A549 (cell line): ENCODE measurements around the gene L3MBTL1. TPM values are rescaled to one million over a fixed set of nuclear protein-coding genes. Genes with fewer than 3 reads are reported as not detected.

Experiments used
- ATAC-seq, 2 experiments: fragments of 200-7000 bp in 1 of 2; fragments of >200 bp in 1 of 2; cut with Nextera tagmentation in 1 of 2; cut with Tn5 transposase in 1 of 2; 3 replicates each; pipeline versions ENCODE4 v1.8.0 to v1.9.1; 2018 to 2020; ENCODE audit warnings: mild to moderate bottlenecking in 1 of 2, moderate library complexity in 1 of 2
- CTCF ChIA-PET: fragments of 300-600 bp; sonication (Branson Sonifier 250); formaldehyde crosslinking; extraction: SDS; loops from one replicate; lab custom pipeline; 2021; ENCODE audit warnings: antibody characterized with exemption, inconsistent platforms; lab: Yijun Ruan, JAX
- POLR2A ChIA-PET: fragments of 350-600 bp; formaldehyde crosslinking; extraction: SDS; loops from one replicate; lab custom pipeline; 2021; ENCODE audit warnings: antibody characterized with exemption, inconsistent platforms; lab: Yijun Ruan, JAX
- DNase-seq, 2 experiments: peaks; one replicate each; pipeline versions ENCODE4 v3.0.0 to v3.0.0-alpha.2; 2011 to 2016; ENCODE audit warnings: low read depth in 1 of 2, low spot score in 1 of 2
- FAIRE-seq: peaks from 2 replicates; lab custom pipeline; 2011; peaks lifted over from hg19 to GRCh38; lab: Jason Lieb, UNC
- H3K27ac ChIP-seq, 2 experiments: fragments of >200 bp; sonication (Bioruptor Twin); formaldehyde crosslinking; 3 replicates each; pipeline ENCODE4 v1.5.1; 2016 to 2017
- H3K4me1 ChIP-seq: fragments of >200 bp; sonication (Bioruptor Twin); formaldehyde crosslinking; 3 replicates; pipeline ENCODE4 v1.6.1; 2016
- H3K4me2 ChIP-seq: fragments of >200 bp; sonication (Bioruptor Twin); formaldehyde crosslinking; 3 replicates; pipeline ENCODE4 v1.6.1; 2016
- H3K4me3 ChIP-seq: fragments of >200 bp; sonication (Bioruptor Twin); formaldehyde crosslinking; 3 replicates; pipeline ENCODE4 v1.5.1; 2016
- H3K9me3 ChIP-seq: fragments of >200 bp; sonication (Bioruptor Twin); formaldehyde crosslinking; 3 replicates; pipeline ENCODE4 v1.6.1; 2016
- E2F6 ChIP-seq: IDR thresholded peaks from 2 replicates; pipeline ENCODE4 v1.6.1; 2012; ENCODE audit warnings: low read depth, borderline replicate concordance
- FOSB ChIP-seq: fragments of 250-450 bp; sonication (Bioruptor Pico); IDR thresholded peaks from 2 replicates; pipeline ENCODE4 v1.5.0; 2020; ENCODE audit warnings: mild to moderate bottlenecking, moderate library complexity
- FOSL2 ChIP-seq, 2 experiments: fragments of 450-650 bp in 1 of 2; fragments of >200 bp in 1 of 2; sonication (Bioruptor Twin) in 1 of 2; formaldehyde crosslinking; IDR thresholded peaks; 2 replicates each; pipeline versions ENCODE4 v1.5.0 to v1.6.1; 2016 to 2020; ENCODE audit warnings: mild to moderate bottlenecking in 1 of 2, moderate library complexity in 1 of 2
- FOXS1 ChIP-seq: fragments of 250-450 bp; sonication (Bioruptor Pico); IDR thresholded peaks from 2 replicates; pipeline ENCODE4 v1.5.0; 2020; ENCODE audit warnings: mild to moderate bottlenecking, moderate library complexity
- HDAC2 ChIP-seq: fragments of 200-600 bp; sonication (generic); IDR thresholded peaks from 2 replicates; pipeline ENCODE4 v1.6.1; 2016
- HOXA7 ChIP-seq: fragments of 250-450 bp; sonication (Bioruptor Pico); IDR thresholded peaks from 2 replicates; pipeline ENCODE4 v1.5.0; 2020; ENCODE audit warnings: mild to moderate bottlenecking, moderate library complexity
- JUN ChIP-seq, 2 experiments: fragments of >200 bp; sonication (Bioruptor Twin); formaldehyde crosslinking; IDR thresholded peaks; 2 replicates in 1 of 2; 3 replicates in 1 of 2; pipeline ENCODE4 v1.6.1; 2016 to 2017
- KDM5A ChIP-seq: fragments of 200-600 bp; sonication (generic); IDR thresholded peaks from 2 replicates; pipeline ENCODE4 v1.6.1; 2016; ENCODE audit warnings: antibody characterized with exemption, mild to moderate bottlenecking
- MAX ChIP-seq: IDR thresholded peaks from 2 replicates; pipeline ENCODE4 v1.6.1; 2012
- POLR2A ChIP-seq: IDR thresholded peaks from 2 replicates; pipeline ENCODE4 v1.6.1; 2012; ENCODE audit warnings: mild to moderate bottlenecking, low read length
- RFX5 ChIP-seq: fragments of 450-650 bp; IDR thresholded peaks from 2 replicates; pipeline ENCODE4 v1.7.1; 2014; ENCODE audit warnings: antibody characterized with exemption, mild to moderate bottlenecking, moderate library complexity
- TFCP2L1 ChIP-seq: fragments of 250-450 bp; sonication (Bioruptor Pico); IDR thresholded peaks from 2 replicates; pipeline ENCODE4 v1.5.0; 2021; ENCODE audit warnings: mild to moderate bottlenecking
- TP53 ChIP-seq: fragments of 250-450 bp; sonication (Bioruptor Pico); IDR thresholded peaks from 2 replicates; pipeline ENCODE4 v1.5.0; 2021; ENCODE audit warnings: mild to moderate bottlenecking, moderate library complexity
- WGBS: methylation state at CpG from one replicate; pipeline ENCODE4 v1.1.6; 2017; ENCODE audit errors: missing lambda C conversion rate; 5-methylcytosine and 5-hydroxymethylcytosine counted together
- polyA minus RNA-seq: library from RNA; depleted of rRNA, polyadenylated mRNA; stranded (reverse); fragments of >200 nt; gene quantifications from 2 replicates; pipeline ENCODE4 v1.2.3, GENCODE V29; 2011; rRNA and poly(A)+ RNA removed
- polyA plus RNA-seq, 4 experiments: library from polyadenylated mRNA; depleted of rRNA in 3 of 4; stranded (reverse); fragments of >200 nt; fragmentation: RNase III in 1 of 4; extraction: RNeasy Plus Mini Kit Qiagen cat#74134 plus additional on column Dnase treatment in 1 of 4; gene quantifications; 2 replicates in 3 of 4; 3 replicates in 1 of 4; pipeline ENCODE4 v1.2.3, GENCODE V29; 2011 to 2017

The L3MBTL1 gene
- polyA plus RNA-seq (2011; rRNA removed), result 2.5 and 3.6 TPM in 2 replicates
- polyA plus RNA-seq (2012; cell fraction: cytosol; rRNA removed), result 2.3 and 2.6 TPM in 2 replicates
- polyA plus RNA-seq (2012; cell fraction: nucleus; rRNA removed), result 21.1 and 23.1 TPM in 2 replicates
- 2.8 to 3.8 TPM (median 3.7 TPM) in 3 replicates for polyA plus RNA-seq (2017; fragmentation: RNase III; extraction: RNeasy Plus Mini Kit Qiagen cat#74134 plus additional on column Dnase treatment)
- 3.9 and 4.5 TPM in 2 replicates for polyA minus RNA-seq

GRCh38 chr20:43507150-43508080, at the start of gene L3MBTL1:
TSS of gene L3MBTL1 (plus strand) at chr20:43507697. CDS start at chr20:43513504, 5,807 bp downstream.
- 42% methylated on average over 35 of the region's 95 CpGs for WGBS
- ChIA-PET CTCF (interaction anchor here (0.6 to 2.4 kb wide), 4 partner anchors 10 to 337 kb away, joined by 3 to 13 read pairs (median 3); no protein-coding TSS in a partner anchor), POLR2A (interaction anchor here (0.6 to 1.4 kb wide), 2 partner anchors 50 to 177 kb away, joined by 6 to 11 read pairs; partner anchors contain the start of gene SRSF6)
- Histone ChIP-seq H3K4me2 (peak within 1 kb of the TSS; percentile 76), H3K4me1 (peaks cover 6% of the 10 kb centered on the region; the same call in 1 of the 3 replicates), H3K9me3 (no peaks in the 10 kb centered on the region), H3K4me3 (peak within 1 kb of the TSS; percentile 58), H3K27ac (peak within 1 kb of the TSS; percentile 73 to 92)
- ATAC-seq (peak; percentile 97 to 98), FAIRE-seq (no peak), DNase-seq (peak; percentile 72 to 82)
- TF ChIP-seq POLR2A (peak; percentile 85), RFX5 (no peak), MAX (peak; percentile 79), JUN (IDR thresholded peaks at IDR 0.05) (0 out of 5 replicates have a peak, but pooled peaks of 1 of the 2 experiments have one; percentile 24), E2F6 (peak; percentile 89)

- WGBS, result 0% methylated on average over 1 of the region's 41 CpGs
- peak overlapping the region; percentile 99 for H3K27ac ChIP-seq
- ChIA-PET CTCF (no interaction called here), POLR2A (interaction anchor here (0.6 to 1.9 kb wide), 4 partner anchors 10 to 101 kb away, joined by 3 to 11 read pairs (median 4); partner anchors contain the start of genes L3MBTL1 and SGK2)
- H3K4me1 ChIP-seq, result peaks cover 18% of the 10 kb centered on the region; the same call in 2 of the 3 replicates
- DNase-seq (no peak), FAIRE-seq (no peak), ATAC-seq (no peak; a peak in 5 of 6 replicates)
- H3K9me3 ChIP-seq, result no peaks in the 10 kb centered on the region
- H3K4me3 ChIP-seq, result peak overlapping the region; percentile 88
- H3K4me2 ChIP-seq, result peak overlapping the region; percentile 98
- TF ChIP-seq FOXS1, result no peak
- TF ChIP-seq FOSB (CRISPR knock-in tag), result no peak
- no peak for TF ChIP-seq HOXA7 (CRISPR knock-in tag)
- TF ChIP-seq, all 56 proteins: peak for 0
Measured at GRCh38 chr20:43458422-43458924, 49.0 kb upstream of the L3MBTL1 start.

GRCh38 chr20:43459022-43459942, 48.2 kb upstream of the L3MBTL1 start:
- Histone ChIP-seq H3K4me3 (peak overlapping the region; percentile 88), H3K4me1 (peaks cover 18% of the 10 kb centered on the region; the same call in 2 of the 3 replicates), H3K4me2 (peak overlapping the region; percentile 98), H3K9me3 (no peaks in the 10 kb centered on the region), H3K27ac (peak overlapping the region; percentile 99)
- DNase-seq, result peak in 1 of 2 experiments; percentile 45
- POLR2A ChIA-PET, result interaction anchor here (1.9 kb wide), 1 partner anchor 48 kb away, joined by 11 read pairs; the partner anchor contains the start of gene L3MBTL1
- FAIRE-seq, result no peak
- TF ChIP-seq TFCP2L1 (CRISPR knock-in tag), result no peak
- TF ChIP-seq KDM5A, result no peak
- TF ChIP-seq HDAC2, result no peak
- 0 out of 2 replicates have a peak, but pooled peaks have one; percentile 51 for TF ChIP-seq TP53 (CRISPR knock-in tag)
- TF ChIP-seq FOSL2 (IDR thresholded peaks at IDR 0.05), result no peak
- TF ChIP-seq FOSL2 (CRISPR knock-in tag; IDR thresholded peaks at IDR 0.05), result no peak
- no peak for TF ChIP-seq JUN (IDR thresholded peaks at IDR 0.05)
- CTCF ChIA-PET, result interaction anchor here (0.5 kb wide), 1 partner anchor 259 kb away, joined by 4 read pairs; no protein-coding TSS in a partner anchor
- no peak for ATAC-seq
- WGBS, result 55% methylated on average over 12 of the region's 12 CpGs
